ENCODE results near the gene SARNP. TPM values are rescaled to one million over a fixed set of nuclear protein-coding genes. Genes with fewer than 3 reads are reported as not detected.

Gene SARNP
- total RNA-seq, 1 experiment from 2014 or later: 98.3 TPM

GRCh38 chr12:55847033-55847432, 29.5 kb upstream of the SARNP start (continued):
- TF ChIP-seq, protein P1, sequence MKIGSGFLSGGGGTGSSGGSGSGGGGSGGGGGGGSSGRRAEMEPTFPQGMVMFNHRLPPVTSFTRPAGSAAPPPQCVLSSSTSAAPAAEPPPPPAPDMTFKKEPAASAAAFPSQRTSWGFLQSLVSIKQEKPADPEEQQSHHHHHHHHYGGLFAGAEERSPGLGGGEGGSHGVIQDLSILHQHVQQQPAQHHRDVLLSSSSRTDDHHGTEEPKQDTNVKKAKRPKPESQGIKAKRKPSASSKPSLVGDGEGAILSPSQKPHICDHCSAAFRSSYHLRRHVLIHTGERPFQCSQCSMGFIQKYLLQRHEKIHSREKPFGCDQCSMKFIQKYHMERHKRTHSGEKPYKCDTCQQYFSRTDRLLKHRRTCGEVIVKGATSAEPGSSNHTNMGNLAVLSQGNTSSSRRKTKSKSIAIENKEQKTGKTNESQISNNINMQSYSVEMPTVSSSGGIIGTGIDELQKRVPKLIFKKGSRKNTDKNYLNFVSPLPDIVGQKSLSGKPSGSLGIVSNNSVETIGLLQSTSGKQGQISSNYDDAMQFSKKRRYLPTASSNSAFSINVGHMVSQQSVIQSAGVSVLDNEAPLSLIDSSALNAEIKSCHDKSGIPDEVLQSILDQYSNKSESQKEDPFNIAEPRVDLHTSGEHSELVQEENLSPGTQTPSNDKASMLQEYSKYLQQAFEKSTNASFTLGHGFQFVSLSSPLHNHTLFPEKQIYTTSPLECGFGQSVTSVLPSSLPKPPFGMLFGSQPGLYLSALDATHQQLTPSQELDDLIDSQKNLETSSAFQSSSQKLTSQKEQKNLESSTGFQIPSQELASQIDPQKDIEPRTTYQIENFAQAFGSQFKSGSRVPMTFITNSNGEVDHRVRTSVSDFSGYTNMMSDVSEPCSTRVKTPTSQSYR (CRISPR knock-in tag; IDR thresholded peaks at IDR 0.05): no peak
- TF ChIP-seq TEAD4 (CRISPR knock-in tag; IDR thresholded peaks at IDR 0.05) (no peak), ZNF416 (CRISPR knock-in tag; IDR thresholded peaks at IDR 0.05) (no peak)
- TF ChIP-seq, protein P2, sequence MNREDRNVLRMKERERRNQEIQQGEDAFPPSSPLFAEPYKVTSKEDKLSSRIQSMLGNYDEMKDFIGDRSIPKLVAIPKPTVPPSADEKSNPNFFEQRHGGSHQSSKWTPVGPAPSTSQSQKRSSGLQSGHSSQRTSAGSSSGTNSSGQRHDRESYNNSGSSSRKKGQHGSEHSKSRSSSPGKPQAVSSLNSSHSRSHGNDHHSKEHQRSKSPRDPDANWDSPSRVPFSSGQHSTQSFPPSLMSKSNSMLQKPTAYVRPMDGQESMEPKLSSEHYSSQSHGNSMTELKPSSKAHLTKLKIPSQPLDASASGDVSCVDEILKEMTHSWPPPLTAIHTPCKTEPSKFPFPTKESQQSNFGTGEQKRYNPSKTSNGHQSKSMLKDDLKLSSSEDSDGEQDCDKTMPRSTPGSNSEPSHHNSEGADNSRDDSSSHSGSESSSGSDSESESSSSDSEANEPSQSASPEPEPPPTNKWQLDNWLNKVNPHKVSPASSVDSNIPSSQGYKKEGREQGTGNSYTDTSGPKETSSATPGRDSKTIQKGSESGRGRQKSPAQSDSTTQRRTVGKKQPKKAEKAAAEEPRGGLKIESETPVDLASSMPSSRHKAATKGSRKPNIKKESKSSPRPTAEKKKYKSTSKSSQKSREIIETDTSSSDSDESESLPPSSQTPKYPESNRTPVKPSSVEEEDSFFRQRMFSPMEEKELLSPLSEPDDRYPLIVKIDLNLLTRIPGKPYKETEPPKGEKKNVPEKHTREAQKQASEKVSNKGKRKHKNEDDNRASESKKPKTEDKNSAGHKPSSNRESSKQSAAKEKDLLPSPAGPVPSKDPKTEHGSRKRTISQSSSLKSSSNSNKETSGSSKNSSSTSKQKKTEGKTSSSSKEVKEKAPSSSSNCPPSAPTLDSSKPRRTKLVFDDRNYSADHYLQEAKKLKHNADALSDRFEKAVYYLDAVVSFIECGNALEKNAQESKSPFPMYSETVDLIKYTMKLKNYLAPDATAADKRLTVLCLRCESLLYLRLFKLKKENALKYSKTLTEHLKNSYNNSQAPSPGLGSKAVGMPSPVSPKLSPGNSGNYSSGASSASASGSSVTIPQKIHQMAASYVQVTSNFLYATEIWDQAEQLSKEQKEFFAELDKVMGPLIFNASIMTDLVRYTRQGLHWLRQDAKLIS (CRISPR knock-in tag; IDR thresholded peaks at IDR 0.05; ENCODE audit: borderline replicate concordance): no peak

- CTCF ChIA-PET: interaction anchor here (0.6 kb wide), 1 partner anchor 48 kb away, joined by 4 read pairs; no protein-coding TSS in a partner anchor
- Mint-ChIP-seq H3K9me3 (no peaks in the 10 kb centered on the region), H3K4me1 (peaks cover 25% of the 10 kb centered on the region), H3K27ac (no peak overlapping the region), H3K27me3 (ENCODE audit: low read depth) (peaks cover 12% of the 10 kb centered on the region), H3K36me3 (no peaks in the 10 kb centered on the region), H3K4me3 (no peak overlapping the region)
- POLR2A ChIA-PET: interaction anchor here (0.7 to 1.0 kb wide), 2 partner anchors 99 to 198 kb away, joined by 4 read pairs; no protein-coding TSS in a partner anchor
- no peak for ATAC-seq
- TF ChIP-seq, protein P3, sequence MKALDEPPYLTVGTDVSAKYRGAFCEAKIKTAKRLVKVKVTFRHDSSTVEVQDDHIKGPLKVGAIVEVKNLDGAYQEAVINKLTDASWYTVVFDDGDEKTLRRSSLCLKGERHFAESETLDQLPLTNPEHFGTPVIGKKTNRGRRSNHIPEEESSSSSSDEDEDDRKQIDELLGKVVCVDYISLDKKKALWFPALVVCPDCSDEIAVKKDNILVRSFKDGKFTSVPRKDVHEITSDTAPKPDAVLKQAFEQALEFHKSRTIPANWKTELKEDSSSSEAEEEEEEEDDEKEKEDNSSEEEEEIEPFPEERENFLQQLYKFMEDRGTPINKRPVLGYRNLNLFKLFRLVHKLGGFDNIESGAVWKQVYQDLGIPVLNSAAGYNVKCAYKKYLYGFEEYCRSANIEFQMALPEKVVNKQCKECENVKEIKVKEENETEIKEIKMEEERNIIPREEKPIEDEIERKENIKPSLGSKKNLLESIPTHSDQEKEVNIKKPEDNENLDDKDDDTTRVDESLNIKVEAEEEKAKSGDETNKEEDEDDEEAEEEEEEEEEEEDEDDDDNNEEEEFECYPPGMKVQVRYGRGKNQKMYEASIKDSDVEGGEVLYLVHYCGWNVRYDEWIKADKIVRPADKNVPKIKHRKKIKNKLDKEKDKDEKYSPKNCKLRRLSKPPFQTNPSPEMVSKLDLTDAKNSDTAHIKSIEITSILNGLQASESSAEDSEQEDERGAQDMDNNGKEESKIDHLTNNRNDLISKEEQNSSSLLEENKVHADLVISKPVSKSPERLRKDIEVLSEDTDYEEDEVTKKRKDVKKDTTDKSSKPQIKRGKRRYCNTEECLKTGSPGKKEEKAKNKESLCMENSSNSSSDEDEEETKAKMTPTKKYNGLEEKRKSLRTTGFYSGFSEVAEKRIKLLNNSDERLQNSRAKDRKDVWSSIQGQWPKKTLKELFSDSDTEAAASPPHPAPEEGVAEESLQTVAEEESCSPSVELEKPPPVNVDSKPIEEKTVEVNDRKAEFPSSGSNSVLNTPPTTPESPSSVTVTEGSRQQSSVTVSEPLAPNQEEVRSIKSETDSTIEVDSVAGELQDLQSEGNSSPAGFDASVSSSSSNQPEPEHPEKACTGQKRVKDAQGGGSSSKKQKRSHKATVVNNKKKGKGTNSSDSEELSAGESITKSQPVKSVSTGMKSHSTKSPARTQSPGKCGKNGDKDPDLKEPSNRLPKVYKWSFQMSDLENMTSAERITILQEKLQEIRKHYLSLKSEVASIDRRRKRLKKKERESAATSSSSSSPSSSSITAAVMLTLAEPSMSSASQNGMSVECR (CRISPR knock-in tag; IDR thresholded peaks at IDR 0.05; ENCODE audit: borderline replicate concordance): no peak
- no peak for DNase-seq (ENCODE audit: low spot score)
Measured at GRCh38 chr12:55845785-55846496, 28.4 kb upstream of the SARNP start.

GRCh38 chr12:55845361-55845760, 27.8 kb upstream of the SARNP start:
- H3K27ac Mint-ChIP-seq: no peak overlapping the region
- no peaks in the 10 kb centered on the region for H3K36me3 Mint-ChIP-seq
- H3K27me3 Mint-ChIP-seq (ENCODE audit: low read depth): peaks cover 13% of the 10 kb centered on the region
- no peaks in the 10 kb centered on the region for H3K9me3 Mint-ChIP-seq
- H3K4me3 Mint-ChIP-seq: no peak overlapping the region
- peaks cover 25% of the 10 kb centered on the region for H3K4me1 Mint-ChIP-seq
- POLR2A ChIA-PET: interaction anchor here (1.0 kb wide), 1 partner anchor 199 kb away, joined by 4 read pairs; no protein-coding TSS in a partner anchor
- ATAC-seq (no peak), DNase-seq (ENCODE audit: low spot score) (no peak)
- CTCF ChIA-PET: interaction anchor here (0.6 kb wide), 1 partner anchor 49 kb away, joined by 4 read pairs; no protein-coding TSS in a partner anchor
- TF ChIP-seq ELF4 (CRISPR knock-in tag; IDR thresholded peaks at IDR 0.05; ENCODE audit: low read depth) (no peak), ZNF219 (CRISPR knock-in tag; IDR thresholded peaks at IDR 0.05; ENCODE audit: borderline replicate concordance) (no peak), ZNF425 (CRISPR knock-in tag; conservative IDR thresholded peaks at IDR 0.05) (no peak)
- TF ChIP-seq, protein P4, sequence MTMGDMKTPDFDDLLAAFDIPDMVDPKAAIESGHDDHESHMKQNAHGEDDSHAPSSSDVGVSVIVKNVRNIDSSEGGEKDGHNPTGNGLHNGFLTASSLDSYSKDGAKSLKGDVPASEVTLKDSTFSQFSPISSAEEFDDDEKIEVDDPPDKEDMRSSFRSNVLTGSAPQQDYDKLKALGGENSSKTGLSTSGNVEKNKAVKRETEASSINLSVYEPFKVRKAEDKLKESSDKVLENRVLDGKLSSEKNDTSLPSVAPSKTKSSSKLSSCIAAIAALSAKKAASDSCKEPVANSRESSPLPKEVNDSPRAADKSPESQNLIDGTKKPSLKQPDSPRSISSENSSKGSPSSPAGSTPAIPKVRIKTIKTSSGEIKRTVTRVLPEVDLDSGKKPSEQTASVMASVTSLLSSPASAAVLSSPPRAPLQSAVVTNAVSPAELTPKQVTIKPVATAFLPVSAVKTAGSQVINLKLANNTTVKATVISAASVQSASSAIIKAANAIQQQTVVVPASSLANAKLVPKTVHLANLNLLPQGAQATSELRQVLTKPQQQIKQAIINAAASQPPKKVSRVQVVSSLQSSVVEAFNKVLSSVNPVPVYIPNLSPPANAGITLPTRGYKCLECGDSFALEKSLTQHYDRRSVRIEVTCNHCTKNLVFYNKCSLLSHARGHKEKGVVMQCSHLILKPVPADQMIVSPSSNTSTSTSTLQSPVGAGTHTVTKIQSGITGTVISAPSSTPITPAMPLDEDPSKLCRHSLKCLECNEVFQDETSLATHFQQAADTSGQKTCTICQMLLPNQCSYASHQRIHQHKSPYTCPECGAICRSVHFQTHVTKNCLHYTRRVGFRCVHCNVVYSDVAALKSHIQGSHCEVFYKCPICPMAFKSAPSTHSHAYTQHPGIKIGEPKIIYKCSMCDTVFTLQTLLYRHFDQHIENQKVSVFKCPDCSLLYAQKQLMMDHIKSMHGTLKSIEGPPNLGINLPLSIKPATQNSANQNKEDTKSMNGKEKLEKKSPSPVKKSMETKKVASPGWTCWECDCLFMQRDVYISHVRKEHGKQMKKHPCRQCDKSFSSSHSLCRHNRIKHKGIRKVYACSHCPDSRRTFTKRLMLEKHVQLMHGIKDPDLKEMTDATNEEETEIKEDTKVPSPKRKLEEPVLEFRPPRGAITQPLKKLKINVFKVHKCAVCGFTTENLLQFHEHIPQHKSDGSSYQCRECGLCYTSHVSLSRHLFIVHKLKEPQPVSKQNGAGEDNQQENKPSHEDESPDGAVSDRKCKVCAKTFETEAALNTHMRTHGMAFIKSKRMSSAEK (CRISPR knock-in tag; IDR thresholded peaks at IDR 0.05; ENCODE audit: borderline replicate concordance): no peak
- TF ChIP-seq, protein P5, sequence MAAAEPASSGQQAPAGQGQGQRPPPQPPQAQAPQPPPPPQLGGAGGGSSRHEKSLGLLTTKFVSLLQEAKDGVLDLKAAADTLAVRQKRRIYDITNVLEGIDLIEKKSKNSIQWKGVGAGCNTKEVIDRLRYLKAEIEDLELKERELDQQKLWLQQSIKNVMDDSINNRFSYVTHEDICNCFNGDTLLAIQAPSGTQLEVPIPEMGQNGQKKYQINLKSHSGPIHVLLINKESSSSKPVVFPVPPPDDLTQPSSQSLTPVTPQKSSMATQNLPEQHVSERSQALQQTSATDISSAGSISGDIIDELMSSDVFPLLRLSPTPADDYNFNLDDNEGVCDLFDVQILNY (CRISPR knock-in tag; IDR thresholded peaks at IDR 0.05): no peak

All from WTC11 (cell line).